Measurements from ENCODE around the gene PSMA5.
"Not testable (repeated sequence)": the region's sequence is repeated elsewhere in the genome, so short reads cannot be mapped to it uniquely, and the experiment has no call there.

The PSMA5 gene

GRCh38 chr1:109392037-109392787 is 34.0 kb downstream of the PSMA5 start:
- DNase-seq (ENCODE audit: low spot score): no peak

GRCh38 chr1:109391626-109392025 is 34.6 kb downstream of the PSMA5 start:
- no peak for DNase-seq (ENCODE audit: low spot score)

GRCh38 chr1:109391157-109391556 is 35.1 kb downstream of the PSMA5 start:
- no peak for DNase-seq (ENCODE audit: low spot score)

GRCh38 chr1:109389638-109390341 is 36.5 kb downstream of the PSMA5 start:
- no peak for DNase-seq (ENCODE audit: low spot score)

GRCh38 chr1:109388884-109389637 is 37.2 kb downstream of the PSMA5 start:
- no peak for DNase-seq (ENCODE audit: low spot score)

GRCh38 chr1:109388208-109388711 is 38.0 kb downstream of the PSMA5 start:
- no peak for DNase-seq (ENCODE audit: low spot score)

- DNase-seq (ENCODE audit: low spot score): no peak
Measured at GRCh38 chr1:109386054-109386717, 40.1 kb downstream of the PSMA5 start.

GRCh38 chr1:109385417-109385816 is 40.8 kb downstream of the PSMA5 start:
- no peak for DNase-seq (ENCODE audit: low spot score)

- no peak for DNase-seq (ENCODE audit: low spot score)
Measured at GRCh38 chr1:109383854-109384253, 42.4 kb downstream of the PSMA5 start.

GRCh38 chr1:109383087-109383779 is 43.0 kb downstream of the PSMA5 start:
- DNase-seq (ENCODE audit: low spot score): no peak

GRCh38 chr1:109381573-109381972 is 44.7 kb downstream of the PSMA5 start:
- no peak for DNase-seq (ENCODE audit: low spot score)

- no peak for DNase-seq (ENCODE audit: low spot score)
Measured at GRCh38 chr1:109379907-109380306, 46.3 kb downstream of the PSMA5 start.

- DNase-seq (ENCODE audit: low spot score): no peak
Measured at GRCh38 chr1:109379422-109379821, 46.8 kb downstream of the PSMA5 start.

GRCh38 chr1:109377698-109378097 is 48.5 kb downstream of the PSMA5 start:
- DNase-seq (ENCODE audit: low spot score): no peak

GRCh38 chr1:109373696-109374095 is 52.6 kb downstream of the PSMA5 start:
- DNase-seq (ENCODE audit: low spot score): not testable (repeated sequence)

- no peak for DNase-seq (ENCODE audit: low spot score)
Measured at GRCh38 chr1:109373126-109373525, 53.1 kb downstream of the PSMA5 start.

- DNase-seq (ENCODE audit: low spot score): no peak
Measured at GRCh38 chr1:109372281-109372680, 54.0 kb downstream of the PSMA5 start.

- peak; percentile 48 for DNase-seq (ENCODE audit: low spot score)
Measured at GRCh38 chr1:109371341-109371739, 54.9 kb downstream of the PSMA5 start.

GRCh38 chr1:109370712-109371340 is 55.4 kb downstream of the PSMA5 start:
- peak; percentile 76 for DNase-seq (ENCODE audit: low spot score)

GRCh38 chr1:109369167-109369746 is 57.0 kb downstream of the PSMA5 start:
- DNase-seq (ENCODE audit: low spot score): peak; percentile 51

- no peak for DNase-seq (ENCODE audit: low spot score)
Measured at GRCh38 chr1:109368464-109368863, 57.8 kb downstream of the PSMA5 start.

Measured in hepatic stellate cell (primary cell).